GM12891 (cell line): ENCODE results near the gene PLIN3.

ENCODE experiments used
- POLR2A ChIP-seq: IDR thresholded peaks from 2 replicates; pipeline ENCODE4 v1.6.1; 2011; ENCODE audit warnings: low read depth, low read length, control low read depth
- POLR2AphosphoS5 ChIP-seq: IDR thresholded peaks from 2 replicates; pipeline ENCODE4 v1.6.1; 2011; ENCODE audit warnings: low read depth, low read length, control low read depth
- POU2F2 ChIP-seq: IDR thresholded peaks from 2 replicates; pipeline ENCODE4 v1.6.1; 2011; ENCODE audit warnings: low read depth, mild to moderate bottlenecking, control low read depth, low read length, moderate library complexity
- SPI1 ChIP-seq: IDR thresholded peaks from 2 replicates; pipeline ENCODE4 v1.6.1; 2011; ENCODE audit warnings: low read depth, low read length, control low read depth
- TAF1 ChIP-seq: IDR thresholded peaks from 2 replicates; pipeline ENCODE4 v1.6.1; 2011; ENCODE audit warnings: low read depth, low read length, control low read depth

DNA sequence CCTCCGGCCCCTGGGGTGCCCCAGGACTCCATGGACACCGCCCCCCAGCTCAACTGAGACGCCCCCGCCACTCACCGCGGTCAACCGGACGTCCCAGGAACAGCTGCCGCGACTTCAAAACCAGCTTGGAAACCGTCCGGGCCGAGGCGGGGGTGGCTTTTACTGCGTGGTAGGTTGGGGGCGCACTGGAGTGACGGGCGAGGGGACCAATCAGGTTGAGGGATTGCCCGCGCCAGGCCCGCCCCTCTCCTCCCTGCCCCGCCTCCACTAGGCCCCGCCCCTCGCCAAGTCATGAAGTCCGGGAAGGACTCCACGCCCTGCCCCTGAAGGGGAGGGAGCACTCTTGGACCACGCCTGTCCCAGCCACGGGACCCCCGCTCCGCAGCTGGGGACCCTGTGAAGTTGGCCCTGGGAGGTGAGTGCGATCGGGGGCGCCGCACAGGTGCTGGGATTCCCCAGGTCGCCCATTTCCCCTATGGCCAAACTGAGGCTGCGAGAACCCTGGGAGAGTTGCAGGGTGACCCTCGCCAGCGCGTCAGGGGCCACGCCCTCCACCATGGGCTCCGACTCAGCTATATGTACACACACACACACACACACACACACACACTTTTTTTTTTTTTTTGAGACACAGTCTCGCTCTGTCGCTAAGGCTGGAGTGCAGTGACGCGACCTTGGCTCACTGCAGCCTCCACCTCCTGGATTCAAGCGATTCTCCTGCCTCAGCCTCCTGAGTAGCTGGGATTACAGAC is at the start of gene PLIN3:
- no peak for TF ChIP-seq SPI1
- peak; percentile 49; the same call in 1 of the 2 replicates for TF ChIP-seq POLR2A
- no peak for TF ChIP-seq TAF1
- TF ChIP-seq POLR2AphosphoS5, result no peak
- TF ChIP-seq POU2F2, result no peak; the same call in 1 of the 2 replicates
